Measurements from ENCODE around the gene GAB4. TPM values are rescaled to one million over a fixed set of nuclear protein-coding genes. Genes with fewer than 3 reads are reported as not detected.
A peak's percentile ranks its signal among the peaks of the same experiment; 100 is the strongest.
"Not testable (repeated sequence)": the region's sequence is repeated elsewhere in the genome, so short reads cannot be mapped to it uniquely, and the experiment has no call there.

GAB4 gene
- total RNA-seq, 2 donors from 2014 or later = not detected

DNA sequence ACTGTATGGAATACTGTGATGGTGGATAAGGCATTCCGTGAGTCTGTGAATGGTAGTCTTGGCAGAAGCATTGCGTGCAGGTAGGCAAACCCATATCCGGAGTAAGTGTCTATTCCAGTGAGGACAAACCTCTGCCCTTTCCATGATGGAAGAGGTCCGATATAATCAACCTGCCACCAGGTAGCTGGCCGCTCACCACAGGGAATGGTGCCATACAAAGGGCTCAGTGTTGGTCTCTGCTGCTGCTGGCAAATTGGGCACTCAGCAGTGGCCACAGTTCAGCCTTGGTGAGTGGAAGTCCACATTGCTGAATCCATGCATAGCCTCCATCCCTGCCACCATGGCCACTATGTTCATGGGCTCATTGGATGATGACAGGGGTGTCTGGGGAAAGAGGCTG is 70.8 kb downstream of the GAB4 start:
- H3K4me3 Mint-ChIP-seq; H3K36me3 Mint-ChIP-seq (ENCODE audit: insufficient read depth in 2 of 2); DNase-seq; ATAC-seq (replicated peaks in 1 of 2); H3K27ac Mint-ChIP-seq; H3K4me1 Mint-ChIP-seq (ENCODE audit: low read depth); H3K27me3 Mint-ChIP-seq (ENCODE audit: low read depth); H3K9me3 Mint-ChIP-seq: not testable (repeated sequence)

DNA sequence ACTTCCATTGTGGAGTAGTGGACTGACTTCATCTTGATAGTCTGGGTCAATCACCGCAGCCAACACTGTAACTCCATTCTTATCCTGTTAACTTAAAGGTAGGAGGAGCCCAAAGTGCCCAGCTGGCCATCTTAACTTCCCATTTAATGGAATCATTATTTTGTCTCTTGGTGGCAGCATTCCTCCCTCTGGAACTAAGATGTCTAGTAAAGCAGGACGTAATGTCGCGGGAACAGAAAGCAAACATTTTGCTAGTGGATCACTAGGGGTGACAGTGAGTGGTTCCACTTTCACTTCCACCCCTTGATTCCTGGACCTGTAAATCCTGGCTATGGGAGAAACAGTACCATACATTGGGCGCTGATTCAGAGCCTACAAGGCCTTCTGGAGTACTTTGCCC is 71.4 kb downstream of the GAB4 start:
- DNase-seq = no peak
- no peaks in the 10 kb centered on the region for H3K4me1 Mint-ChIP-seq (ENCODE audit: low read depth)

DNA sequence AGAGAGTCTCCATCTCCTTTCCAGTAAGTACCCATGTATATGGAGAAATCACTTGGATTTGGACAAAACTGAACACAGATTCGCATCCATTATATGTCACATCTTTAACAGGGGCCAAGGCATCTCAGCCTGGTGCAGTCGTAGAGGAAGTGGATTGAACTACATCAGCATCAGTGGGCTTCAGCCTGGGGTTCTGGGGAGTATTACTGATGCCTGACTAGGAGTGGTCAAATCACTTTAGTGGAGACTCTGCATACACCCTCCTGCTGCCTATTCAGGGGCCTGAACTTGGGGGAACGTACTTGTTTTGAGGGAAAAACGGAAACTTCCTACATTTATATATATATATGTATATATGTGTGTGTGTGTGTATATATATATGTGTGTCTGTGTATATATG is 72.8 kb downstream of the GAB4 start:
- Mint-ChIP-seq H3K27ac (no peak overlapping the region), H3K9me3 (no peaks in the 10 kb centered on the region), H3K27me3 (ENCODE audit: low read depth) (peaks cover 20% of the 10 kb centered on the region), H3K4me3 (no peak overlapping the region), H3K4me1 (ENCODE audit: low read depth) (no peaks in the 10 kb centered on the region), H3K36me3 (ENCODE audit: insufficient read depth in 2 of 2) (no peaks in the 10 kb centered on the region)
- ATAC-seq (replicated peaks in 1 of 2) (no peak), DNase-seq (no peak)

More for the DNA sequence above, 71.4 kb downstream of the GAB4 start:
- Mint-ChIP-seq H3K9me3 (no peaks in the 10 kb centered on the region), H3K27ac (no peak overlapping the region), H3K36me3 (ENCODE audit: insufficient read depth in 2 of 2) (no peaks in the 10 kb centered on the region), H3K4me3 (no peak overlapping the region), H3K27me3 (ENCODE audit: low read depth) (peaks cover 10% of the 10 kb centered on the region)
- no peak for ATAC-seq (replicated peaks in 1 of 2)

GRCh38 chr22:16933291-16934282 is 74.4 kb downstream of the GAB4 start:
- Mint-ChIP-seq H3K9me3 (no peaks in the 10 kb centered on the region), H3K27me3 (ENCODE audit: low read depth) (peaks cover 20% of the 10 kb centered on the region), H3K27ac (no peak overlapping the region), H3K4me3 (no peak overlapping the region), H3K4me1 (ENCODE audit: low read depth) (no peaks in the 10 kb centered on the region), H3K36me3 (ENCODE audit: insufficient read depth in 2 of 2) (no peaks in the 10 kb centered on the region)
- DNase-seq = no peak
- no peak for ATAC-seq (replicated peaks in 1 of 2)

DNA sequence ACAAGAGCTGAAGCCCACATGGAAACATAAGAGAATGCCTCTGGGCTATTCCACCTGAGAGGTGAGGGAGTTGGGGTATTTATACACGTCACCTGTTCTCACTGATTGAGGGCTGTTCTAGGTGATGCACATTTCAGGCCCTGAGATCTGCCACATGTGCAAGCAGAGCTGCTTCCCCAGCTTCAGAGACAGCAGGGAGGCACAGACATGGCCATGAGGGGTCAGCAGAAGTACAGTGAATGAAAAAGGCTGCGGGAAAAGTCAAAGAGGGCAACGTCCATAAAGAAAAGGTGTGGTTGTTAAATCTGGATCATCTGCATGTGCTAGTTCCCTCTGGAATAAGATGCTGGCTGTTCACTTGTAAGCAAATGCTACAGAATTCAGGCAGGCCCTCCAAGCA is 75.4 kb downstream of the GAB4 start:
- no peak for DNase-seq
- Mint-ChIP-seq H3K4me3 (no peak overlapping the region), H3K27me3 (ENCODE audit: low read depth) (peaks cover 27% of the 10 kb centered on the region), H3K4me1 (ENCODE audit: low read depth) (no peaks in the 10 kb centered on the region), H3K36me3 (ENCODE audit: insufficient read depth in 2 of 2) (no peaks in the 10 kb centered on the region), H3K9me3 (no peaks in the 10 kb centered on the region), H3K27ac (no peak overlapping the region)
- ATAC-seq (replicated peaks in 1 of 2) = no peak

DNA sequence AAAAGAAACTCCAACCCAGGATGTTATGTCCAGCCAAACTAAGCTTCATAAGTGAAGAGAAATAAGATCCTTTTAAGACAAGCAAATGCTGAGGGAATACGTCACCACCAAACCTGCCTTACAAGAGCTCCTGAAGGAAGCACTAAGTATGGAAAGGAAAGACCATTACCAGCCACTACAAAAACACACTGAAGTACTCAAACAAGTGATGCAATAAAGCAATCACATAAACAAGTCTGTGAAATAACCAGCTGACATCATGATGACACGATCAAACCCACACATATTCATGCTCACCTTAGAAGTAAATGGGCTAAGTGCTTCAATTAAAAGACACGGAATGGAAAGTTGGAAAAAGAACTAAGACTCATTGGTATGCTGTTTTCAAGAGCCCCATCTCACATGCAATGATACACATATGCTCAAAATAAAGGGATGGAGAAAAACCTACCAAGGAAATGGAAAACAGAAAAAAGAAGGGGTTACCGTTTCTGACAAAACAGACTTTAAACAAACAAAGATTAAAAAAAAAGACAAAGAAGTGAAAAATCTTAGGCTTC is 82.5 kb downstream of the GAB4 start:
- H3K4me1 Mint-ChIP-seq (ENCODE audit: low read depth) = no peaks in the 10 kb centered on the region
- H3K4me3 Mint-ChIP-seq = no peak overlapping the region
- no peak overlapping the region for H3K27ac Mint-ChIP-seq
- H3K9me3 Mint-ChIP-seq = no peaks in the 10 kb centered on the region
- no peak for ATAC-seq (replicated peaks in 1 of 2)
- no peaks in the 10 kb centered on the region for H3K36me3 Mint-ChIP-seq (ENCODE audit: insufficient read depth in 2 of 2)
- peaks cover 13% of the 10 kb centered on the region for H3K27me3 Mint-ChIP-seq (ENCODE audit: low read depth)
- no peak for DNase-seq

- H3K27me3 Mint-ChIP-seq (ENCODE audit: low read depth) = peaks cover 6% of the 10 kb centered on the region
- H3K9me3 Mint-ChIP-seq = no peaks in the 10 kb centered on the region
- ATAC-seq (replicated peaks in 1 of 2) (no peak), DNase-seq (no peak)
- H3K4me1 Mint-ChIP-seq (ENCODE audit: low read depth) = no peaks in the 10 kb centered on the region
- H3K27ac Mint-ChIP-seq = no peak overlapping the region
- no peaks in the 10 kb centered on the region for H3K36me3 Mint-ChIP-seq (ENCODE audit: insufficient read depth in 2 of 2)
- no peak overlapping the region for H3K4me3 Mint-ChIP-seq
These were observed 85.3 kb downstream of the GAB4 start for GRCh38 chr22:16922706-16923105.

DNA sequence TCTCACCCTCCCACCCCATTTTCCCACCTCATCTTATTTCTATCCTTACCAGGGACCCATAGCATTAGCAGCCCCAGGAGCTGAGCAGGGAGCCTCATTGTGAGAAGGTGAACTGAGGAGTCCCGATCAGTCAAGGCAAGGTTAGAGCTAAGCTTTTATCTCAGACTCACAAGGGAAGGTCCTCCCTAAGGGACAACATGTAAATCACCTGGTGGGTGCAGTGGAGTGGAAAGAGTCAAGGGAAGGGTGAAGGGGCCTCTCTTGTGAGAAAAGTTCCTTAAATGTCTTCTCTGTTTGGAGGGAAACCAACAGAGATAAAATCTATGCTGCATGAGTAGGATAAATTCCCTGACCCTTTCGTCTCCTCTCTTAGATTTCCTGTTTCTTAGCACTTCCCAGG is 85.9 kb downstream of the GAB4 start:
- Mint-ChIP-seq H3K9me3 (no peaks in the 10 kb centered on the region), H3K27me3 (ENCODE audit: low read depth) (peaks cover 11% of the 10 kb centered on the region), H3K27ac (no peak overlapping the region), H3K36me3 (ENCODE audit: insufficient read depth in 2 of 2) (no peaks in the 10 kb centered on the region), H3K4me3 (no peak overlapping the region), H3K4me1 (ENCODE audit: low read depth) (peaks cover 5% of the 10 kb centered on the region)
- DNase-seq (no peak), ATAC-seq (replicated peaks in 1 of 2) (no peak)

DNA sequence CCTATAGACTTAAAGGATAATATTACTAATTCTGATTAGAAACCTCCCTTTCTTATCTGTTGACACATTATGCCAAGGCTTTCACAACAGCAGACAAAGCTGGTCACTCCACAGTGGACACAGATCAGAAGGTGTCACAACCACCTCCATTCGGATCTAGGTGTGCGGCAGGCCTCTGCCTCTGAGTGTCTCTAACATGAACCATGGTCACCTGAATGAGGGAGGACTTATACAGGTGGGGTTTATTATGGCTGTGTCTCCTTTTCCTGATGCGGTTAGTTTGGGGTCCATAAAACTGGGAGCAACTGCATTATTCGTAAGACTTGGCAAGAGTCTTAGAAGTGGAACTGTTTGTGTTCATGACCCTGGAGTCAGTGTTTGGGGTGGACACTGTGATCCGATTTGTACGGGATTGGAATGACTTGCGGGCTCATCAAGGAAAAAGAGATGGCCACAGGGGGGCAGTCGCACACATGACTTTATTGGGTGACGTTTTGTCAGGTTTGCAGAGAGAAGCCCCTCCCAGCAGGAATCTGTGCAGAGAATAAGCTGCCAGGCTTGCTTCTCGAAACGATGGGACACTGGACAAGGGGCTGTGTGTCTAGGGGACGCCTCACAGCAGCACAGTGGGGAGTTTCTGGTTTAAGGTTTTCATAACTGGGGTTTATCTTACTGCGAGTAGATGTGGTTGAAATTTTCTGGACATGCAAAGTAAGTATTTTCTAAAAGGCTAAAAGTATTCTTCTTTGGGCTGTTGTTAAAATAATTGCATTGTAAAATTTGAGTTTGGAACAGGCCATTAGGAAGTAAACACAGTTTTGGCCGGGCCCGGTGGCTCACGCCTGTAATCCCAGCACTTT is 90.6 kb downstream of the GAB4 start:
- no peak overlapping the region for H3K4me3 Mint-ChIP-seq
- H3K27me3 Mint-ChIP-seq (ENCODE audit: low read depth) = peaks cover 25% of the 10 kb centered on the region
- no peaks in the 10 kb centered on the region for H3K9me3 Mint-ChIP-seq
- peaks cover 6% of the 10 kb centered on the region for H3K4me1 Mint-ChIP-seq (ENCODE audit: low read depth)
- H3K27ac Mint-ChIP-seq = no peak overlapping the region
- DNase-seq (peak; percentile 61 to 62), ATAC-seq (replicated peaks in 1 of 2) (peak in 1 of 2 donors; percentile 51)
- no peaks in the 10 kb centered on the region for H3K36me3 Mint-ChIP-seq (ENCODE audit: insufficient read depth in 2 of 2)

- no peaks in the 10 kb centered on the region for H3K36me3 Mint-ChIP-seq (ENCODE audit: insufficient read depth in 2 of 2)
- H3K27me3 Mint-ChIP-seq (ENCODE audit: low read depth) = peaks cover 25% of the 10 kb centered on the region
- H3K4me3 Mint-ChIP-seq = no peak overlapping the region
- H3K9me3 Mint-ChIP-seq = no peaks in the 10 kb centered on the region
- H3K4me1 Mint-ChIP-seq (ENCODE audit: low read depth) = peaks cover 6% of the 10 kb centered on the region
- no peak overlapping the region for H3K27ac Mint-ChIP-seq
- peak; percentile 84 to 93 for ATAC-seq (replicated peaks in 1 of 2)
- DNase-seq = peak; percentile 33 to 36
These were observed 92.3 kb downstream of the GAB4 start for GRCh38 chr22:16915701-16916100.

GRCh38 chr22:16914911-16915310 is 93.1 kb downstream of the GAB4 start:
- not testable (repeated sequence) for H3K9me3 Mint-ChIP-seq; H3K4me1 Mint-ChIP-seq (ENCODE audit: low read depth); DNase-seq; ATAC-seq (replicated peaks in 1 of 2); H3K27ac Mint-ChIP-seq; H3K36me3 Mint-ChIP-seq (ENCODE audit: insufficient read depth in 2 of 2); H3K4me3 Mint-ChIP-seq
- peaks cover 25% of the 10 kb centered on the region for H3K27me3 Mint-ChIP-seq (ENCODE audit: low read depth)

DNA sequence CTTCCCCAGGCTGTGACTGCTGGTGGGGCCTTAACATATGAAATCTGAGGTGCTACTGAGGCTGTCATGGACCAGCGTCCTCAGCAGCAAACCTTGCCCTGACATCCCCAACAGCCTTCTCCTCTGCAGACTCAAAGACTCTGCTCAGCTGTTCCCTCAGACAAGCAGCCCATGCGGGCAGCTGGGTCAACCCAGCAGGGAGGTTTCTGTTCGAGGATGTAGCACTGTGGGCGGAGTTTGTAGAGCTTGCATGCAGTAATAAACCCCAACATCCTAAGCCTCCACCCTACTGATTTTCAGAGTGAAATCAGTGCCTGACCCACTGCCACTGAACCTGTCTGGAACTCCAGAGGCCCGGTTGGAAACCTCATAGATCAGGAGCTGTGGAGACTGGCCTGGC is 94.0 kb downstream of the GAB4 start:
- peaks cover 25% of the 10 kb centered on the region for H3K27me3 Mint-ChIP-seq (ENCODE audit: low read depth)
- ATAC-seq (replicated peaks in 1 of 2) (no peak), DNase-seq (no peak)
- H3K4me1 Mint-ChIP-seq (ENCODE audit: low read depth) = peaks cover 6% of the 10 kb centered on the region
- no peaks in the 10 kb centered on the region for H3K36me3 Mint-ChIP-seq (ENCODE audit: insufficient read depth in 2 of 2)
- H3K4me3 Mint-ChIP-seq = no peak overlapping the region
- H3K9me3 Mint-ChIP-seq = no peaks in the 10 kb centered on the region
- H3K27ac Mint-ChIP-seq = no peak overlapping the region

GRCh38 chr22:16912281-16912680 is 95.7 kb downstream of the GAB4 start:
- no peak overlapping the region for H3K27ac Mint-ChIP-seq
- peaks cover 2% of the 10 kb centered on the region for H3K4me1 Mint-ChIP-seq (ENCODE audit: low read depth)
- no peaks in the 10 kb centered on the region for H3K9me3 Mint-ChIP-seq
- H3K4me3 Mint-ChIP-seq = no peak overlapping the region
- no peaks in the 10 kb centered on the region for H3K36me3 Mint-ChIP-seq (ENCODE audit: insufficient read depth in 2 of 2)
- ATAC-seq (replicated peaks in 1 of 2) = no peak
- no peak for DNase-seq
- peaks cover 22% of the 10 kb centered on the region for H3K27me3 Mint-ChIP-seq (ENCODE audit: low read depth)

Data from activated T-cell treated with anti-CD3 and anti-CD28 coated beads, Interleukin-2, amount 50 U/mL, for 72 hours (primary cell).